GM18870 (cell line): ENCODE measurements around the gene SLC11A2.
"Not testable (repeated sequence)": the region's sequence is repeated elsewhere in the genome, so short reads cannot be mapped to it uniquely, and the experiment has no call there.

ENCODE experiments used
- ATAC-seq: cut with Tn5 transposase; IDR thresholded peaks from one replicate; pipeline ENCODE4 v1.9.1; 2021; ENCODE audit warnings: moderate library complexity; ENCODE audit not compliant: unreplicated experiment

The SLC11A2 gene

DNA sequence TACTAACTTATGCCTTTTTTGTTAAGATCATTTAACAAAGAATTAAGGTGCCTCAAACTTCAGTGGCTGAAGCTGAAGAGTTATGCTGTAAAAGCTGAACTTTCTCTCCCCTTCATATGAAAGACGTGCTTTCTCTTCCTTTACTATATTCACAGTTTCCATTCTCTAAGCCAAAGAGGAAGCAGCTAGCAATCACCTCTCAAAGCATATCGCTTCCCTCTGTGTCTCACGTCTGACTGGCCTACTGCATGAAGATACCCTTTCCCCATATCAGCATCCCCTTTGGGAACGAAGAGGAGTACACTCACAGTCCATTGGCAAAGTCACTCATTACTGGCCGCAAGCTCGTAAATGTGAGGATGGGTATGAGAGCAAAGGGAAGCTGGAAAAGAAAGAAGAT is 34.9 kb downstream of the SLC11A2 start:
- ATAC-seq, result no peak

DNA sequence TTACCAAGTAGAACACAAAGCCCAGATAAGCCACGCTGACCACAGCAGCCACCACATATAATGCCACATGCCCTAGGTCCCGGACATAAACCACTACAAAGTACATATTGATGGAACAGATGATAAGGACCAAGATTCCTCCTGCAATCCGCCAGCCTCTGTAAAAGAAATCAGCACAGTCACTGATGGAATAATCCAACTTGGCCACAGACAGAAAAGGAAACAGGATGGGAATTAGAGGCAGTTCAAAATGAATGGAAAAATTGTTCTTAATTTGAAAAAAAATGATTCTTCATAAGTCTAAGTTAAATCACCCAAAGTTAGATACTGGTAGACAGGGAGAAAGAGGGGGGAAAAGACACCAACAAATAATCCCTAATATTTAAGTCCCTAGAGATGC is 35.4 kb downstream of the SLC11A2 start:
- no peak for ATAC-seq

DNA sequence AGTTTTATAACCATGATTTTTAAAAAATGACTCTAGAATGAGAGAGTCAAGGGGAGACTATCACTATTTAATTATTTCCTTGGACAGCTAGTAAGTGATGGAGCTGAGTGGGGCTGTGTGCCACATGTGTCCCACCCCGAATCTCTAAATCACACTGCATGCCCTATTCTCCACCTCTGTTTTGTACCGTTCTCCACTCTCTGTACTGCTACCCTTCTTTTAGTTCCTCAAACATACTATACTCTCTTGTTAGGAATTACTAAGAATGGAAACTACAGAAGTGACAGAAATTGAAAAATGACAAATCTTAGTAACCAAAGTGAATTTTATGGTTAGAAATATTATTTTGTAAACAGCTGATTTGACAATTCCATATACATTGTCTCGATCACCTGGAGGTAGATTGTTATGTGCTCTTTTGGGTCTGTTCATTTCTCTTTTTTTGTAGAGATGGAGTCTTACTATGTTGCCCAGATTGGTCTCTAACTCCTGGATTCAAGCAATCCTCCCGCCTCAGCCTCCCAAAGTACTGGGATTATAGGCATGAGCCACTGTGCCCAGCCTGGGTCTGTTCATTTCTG is 35.9 kb downstream of the SLC11A2 start:
- ATAC-seq, result no peak

DNA sequence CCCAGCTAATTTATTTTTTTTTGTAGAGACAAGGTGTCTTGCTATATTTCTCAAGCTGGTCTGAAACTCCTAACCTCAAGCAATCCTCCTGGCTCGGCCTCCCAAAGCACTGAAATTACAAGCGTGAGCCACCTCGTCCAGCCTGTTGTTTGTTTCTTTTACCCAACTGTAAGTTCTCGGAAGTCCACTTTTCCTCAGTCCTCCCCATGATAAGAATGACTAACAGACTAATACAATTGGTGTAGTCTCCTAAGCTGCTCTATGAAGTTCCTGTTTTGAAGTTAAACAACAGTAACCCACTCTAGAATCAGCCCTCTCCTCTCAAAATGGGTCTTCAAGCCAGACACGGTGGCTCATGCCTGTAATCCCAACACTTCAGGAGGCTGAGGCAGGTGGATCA is 37.3 kb downstream of the SLC11A2 start:
- no peak for ATAC-seq

DNA sequence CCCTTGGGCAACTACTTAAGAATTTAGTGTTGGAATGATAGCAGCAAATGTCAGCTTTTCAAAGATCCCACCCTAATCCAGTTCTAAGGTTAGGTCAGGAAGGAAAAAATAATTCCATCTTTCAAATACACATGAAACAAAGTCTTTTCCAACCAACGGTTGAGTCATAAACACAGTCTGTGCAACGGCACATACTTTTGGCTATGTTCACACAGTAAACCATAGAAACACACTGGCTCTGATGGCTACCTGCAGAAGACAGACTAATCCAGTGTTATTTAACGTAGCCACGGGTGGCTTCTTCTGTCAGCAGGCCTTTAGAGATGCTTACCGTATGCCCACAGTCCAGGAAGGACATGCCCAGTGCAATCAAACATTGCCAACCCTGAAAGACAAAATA is 38.1 kb downstream of the SLC11A2 start:
- ATAC-seq, result no peak

DNA sequence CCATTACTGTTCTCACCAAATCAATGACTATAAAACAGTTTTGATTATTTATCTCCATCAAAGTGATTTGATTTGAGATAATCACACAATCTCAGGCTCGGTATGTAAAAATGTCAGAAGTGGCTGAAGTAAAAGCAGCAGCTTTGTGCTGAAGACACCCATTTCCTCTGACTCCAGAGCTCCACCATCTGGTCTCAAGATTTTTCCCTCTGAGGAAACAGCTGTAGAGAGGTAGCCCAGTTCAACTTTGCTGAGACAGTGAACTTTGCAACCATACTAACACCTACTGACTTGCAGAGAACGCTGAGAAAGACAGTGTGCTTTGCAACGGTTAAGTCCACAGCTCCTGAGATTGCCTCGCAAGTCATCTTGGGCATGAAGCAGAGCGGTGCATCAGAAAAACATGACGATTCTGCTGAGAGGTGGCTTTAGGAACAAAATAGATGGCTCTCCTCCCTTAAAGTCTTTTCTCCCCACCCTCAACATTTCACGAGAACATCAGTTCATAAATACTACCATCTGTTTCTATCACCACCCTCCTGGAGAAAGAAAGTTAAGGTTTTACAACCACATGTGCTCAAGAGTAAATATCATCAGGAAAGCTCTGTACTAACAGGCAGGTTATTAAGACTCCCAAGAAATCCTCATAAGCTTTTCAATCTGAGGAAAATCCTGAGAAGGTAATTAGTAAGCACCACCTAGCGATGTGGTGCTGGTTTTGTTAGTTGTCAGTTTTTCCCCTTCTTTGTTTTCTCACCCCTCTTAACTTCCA is 39.0 kb downstream of the SLC11A2 start:
- ATAC-seq, result no peak

DNA sequence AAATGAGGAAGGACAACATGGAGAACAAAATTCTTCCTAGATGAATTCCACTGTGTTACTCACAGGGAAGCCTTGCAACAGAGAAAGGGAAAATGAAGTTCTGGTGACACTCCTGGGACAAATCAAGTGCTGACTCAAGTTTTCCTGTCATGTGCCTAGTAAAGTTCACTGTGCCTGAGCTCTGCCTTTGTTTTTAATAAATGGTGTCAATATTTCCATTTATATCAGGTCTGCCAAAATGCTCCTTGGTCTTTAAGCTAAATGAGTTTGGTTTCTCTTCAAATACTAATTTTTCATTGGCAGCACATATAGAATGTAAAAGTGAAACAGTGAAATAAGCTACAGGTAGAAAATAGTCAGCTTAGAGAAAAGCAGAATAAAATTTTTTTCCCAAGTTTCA is 40.9 kb downstream of the SLC11A2 start:
- no peak for ATAC-seq

DNA sequence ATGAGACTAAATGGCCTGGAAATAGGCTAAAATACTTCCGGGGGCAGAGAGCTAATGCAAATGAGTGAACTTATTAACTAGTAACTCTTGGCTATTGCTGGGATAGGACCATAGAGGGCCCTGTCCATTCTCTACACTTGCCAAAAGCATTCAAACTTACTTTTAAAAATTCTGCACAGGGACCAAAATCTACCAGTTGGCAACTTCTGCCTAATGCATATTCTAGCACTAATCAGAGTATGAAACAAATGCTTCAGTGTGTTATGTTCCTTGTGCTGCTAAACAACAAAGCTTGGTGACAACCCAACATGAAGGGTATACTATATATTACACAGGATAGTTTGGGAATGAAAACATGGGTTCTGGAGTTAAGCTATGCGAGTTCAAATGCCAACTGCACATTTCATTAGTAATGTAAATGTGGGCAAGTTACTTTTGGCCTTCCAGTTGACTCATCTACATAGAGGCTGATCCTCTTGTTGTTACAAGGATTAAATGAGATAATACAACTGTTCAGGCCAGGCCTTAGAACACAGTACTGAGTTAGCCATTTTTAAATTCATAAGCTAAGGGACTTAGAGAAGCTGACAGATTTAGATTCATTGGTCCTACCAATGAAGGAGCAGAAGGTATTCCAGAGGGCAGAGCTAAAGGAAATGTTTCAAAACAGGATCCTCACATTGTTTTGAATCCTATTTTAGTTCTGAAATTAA is 41.4 kb downstream of the SLC11A2 start:
- ATAC-seq, result no peak

DNA sequence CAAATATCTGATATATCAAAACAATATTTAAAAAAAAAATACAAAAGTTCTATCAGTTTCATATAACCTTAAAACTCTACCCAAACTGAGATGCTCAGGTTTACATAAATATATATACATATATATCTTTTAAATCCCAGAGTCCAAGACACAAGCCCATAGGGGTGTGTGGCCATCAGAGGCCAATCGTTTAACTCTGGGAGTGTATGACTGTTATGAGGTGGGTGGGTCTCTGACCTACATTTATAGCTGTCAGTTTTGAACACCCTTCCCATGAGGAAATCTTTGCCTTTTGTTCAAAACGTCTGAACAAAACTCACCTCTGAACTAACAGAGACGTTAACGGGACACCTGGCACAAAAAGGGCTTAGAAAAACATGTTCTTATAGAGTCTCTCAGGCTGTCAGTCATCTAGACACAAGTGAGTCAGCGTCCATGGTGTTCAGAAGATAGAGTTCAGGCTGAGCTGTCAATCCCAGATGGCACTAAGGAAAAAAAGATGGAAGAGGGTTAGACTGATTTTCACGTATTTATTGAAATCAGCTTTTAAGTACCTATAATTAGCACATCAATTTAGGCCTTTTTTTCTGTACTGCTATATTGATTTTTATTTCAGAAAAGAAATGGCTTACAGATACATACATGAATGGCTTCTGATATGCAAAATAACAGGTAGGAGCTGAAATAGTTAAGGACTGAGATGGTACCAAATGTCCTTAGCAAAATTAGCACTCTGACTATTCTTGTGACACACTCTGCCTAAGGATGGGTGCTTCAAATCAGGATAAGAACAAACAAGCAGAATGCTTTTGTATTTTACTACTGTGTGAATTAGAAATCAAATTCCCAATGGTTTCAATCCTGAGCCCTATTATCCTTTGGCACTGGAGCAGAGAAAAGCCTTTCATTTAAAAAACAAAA is 44.6 kb downstream of the SLC11A2 start:
- ATAC-seq, result no peak

DNA sequence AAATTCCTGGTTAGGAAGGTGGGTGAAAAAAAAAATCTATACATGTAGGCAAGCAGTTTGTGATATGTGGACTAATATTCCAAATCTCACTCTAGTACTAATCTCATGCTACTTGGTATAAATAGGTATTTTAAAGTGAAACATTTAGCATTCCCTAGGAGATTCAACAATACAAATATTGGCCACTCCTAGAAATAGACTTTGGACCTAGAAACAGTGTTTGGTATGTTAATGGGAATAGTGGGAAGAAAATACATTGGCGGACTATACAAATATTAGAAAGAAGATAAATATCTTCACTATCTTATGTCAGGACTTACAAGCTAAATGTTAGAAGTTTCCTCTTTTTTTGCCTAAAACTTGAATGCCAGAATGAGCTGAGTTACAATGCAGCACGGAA is 45.6 kb downstream of the SLC11A2 start:
- no peak for ATAC-seq

DNA sequence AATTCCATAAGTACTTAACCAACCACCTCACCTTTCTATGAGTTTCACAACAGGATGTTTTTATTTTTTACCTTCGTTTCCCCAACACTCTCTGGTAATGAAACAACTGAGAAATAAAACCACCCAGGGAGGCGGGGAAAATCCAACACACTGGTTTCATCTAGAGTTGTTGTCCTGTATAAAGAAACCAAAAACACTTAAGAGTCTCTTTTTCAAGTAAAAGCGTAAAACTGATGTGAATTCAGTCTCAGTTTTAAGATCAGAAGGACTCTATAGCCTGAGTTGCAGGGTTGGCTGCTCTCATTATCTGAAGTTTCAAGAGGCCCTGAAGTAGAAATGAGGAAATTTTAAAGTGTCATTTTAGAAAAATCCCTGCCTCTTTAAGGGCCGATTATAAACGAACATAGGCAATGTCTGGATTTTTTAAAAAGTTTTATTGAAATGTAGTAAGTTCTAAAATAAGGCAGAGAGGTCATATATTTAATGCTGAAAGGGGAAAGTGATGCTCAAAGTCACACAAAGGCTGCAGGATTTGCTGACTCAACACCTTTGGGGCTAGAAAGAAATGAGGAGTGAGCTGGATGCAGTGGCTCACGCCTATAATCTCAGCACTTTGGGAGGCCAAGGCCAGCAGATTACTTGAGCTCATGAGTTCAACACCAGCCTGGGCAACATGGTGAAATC is 46.7 kb downstream of the SLC11A2 start:
- ATAC-seq, result peak; percentile 69

DNA sequence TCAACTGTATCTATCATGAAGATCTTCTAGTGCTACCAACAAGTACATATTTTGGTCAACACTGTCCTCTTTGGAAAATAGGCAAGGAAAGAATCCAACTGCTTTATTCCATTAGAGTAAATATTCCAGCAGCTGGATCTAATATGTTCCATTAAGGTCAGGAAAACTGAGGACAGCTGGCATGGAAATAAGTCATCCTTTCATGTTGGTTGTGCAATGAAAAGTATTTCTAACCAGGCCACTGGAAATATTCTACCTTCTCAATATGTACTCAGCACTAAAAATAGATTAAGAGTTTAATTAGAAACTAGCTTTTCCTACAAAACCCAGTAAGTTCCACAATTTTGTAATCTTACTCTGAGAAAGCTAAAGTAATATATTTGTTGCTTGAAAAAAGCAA is 54.2 kb downstream of the SLC11A2 start:
- no peak for ATAC-seq

DNA sequence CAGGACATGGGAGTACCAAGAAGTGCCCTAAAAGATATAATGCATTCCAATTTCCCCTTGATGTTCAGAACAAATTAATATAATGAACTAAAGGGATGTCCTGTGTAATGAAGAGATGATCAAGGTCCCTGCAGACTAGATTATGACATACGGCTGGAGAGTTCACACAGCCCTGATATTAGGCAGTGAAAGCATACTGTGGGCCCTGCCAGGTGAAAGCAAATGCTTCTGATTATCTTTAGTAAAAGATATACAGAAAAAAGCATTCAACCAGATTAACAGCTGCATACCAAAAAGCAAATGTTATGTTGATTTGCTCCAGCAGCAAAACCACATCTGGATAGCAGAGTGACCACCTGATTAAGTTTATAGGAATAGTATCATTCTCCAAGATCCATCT is 61.8 kb downstream of the SLC11A2 start:
- ATAC-seq, result no peak

DNA sequence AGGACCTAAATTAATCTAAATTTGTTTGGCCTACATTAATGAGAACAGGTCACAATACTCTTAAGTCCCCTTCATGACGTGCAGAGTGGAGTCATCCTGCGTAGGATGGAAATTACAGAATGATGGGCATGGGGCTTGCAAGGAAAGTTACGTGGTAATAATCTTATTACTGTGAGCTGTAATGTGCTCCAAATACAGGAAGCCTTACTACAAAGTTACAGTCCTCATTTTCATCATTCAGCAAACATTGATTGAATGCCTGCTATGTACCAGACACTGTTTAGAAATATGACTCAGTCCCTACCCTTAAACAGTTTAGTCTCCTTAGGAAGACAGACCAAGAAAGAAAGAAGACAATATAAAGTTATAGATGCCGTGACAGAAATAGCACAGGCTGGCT is 64.5 kb downstream of the SLC11A2 start:
- ATAC-seq, result no peak

DNA sequence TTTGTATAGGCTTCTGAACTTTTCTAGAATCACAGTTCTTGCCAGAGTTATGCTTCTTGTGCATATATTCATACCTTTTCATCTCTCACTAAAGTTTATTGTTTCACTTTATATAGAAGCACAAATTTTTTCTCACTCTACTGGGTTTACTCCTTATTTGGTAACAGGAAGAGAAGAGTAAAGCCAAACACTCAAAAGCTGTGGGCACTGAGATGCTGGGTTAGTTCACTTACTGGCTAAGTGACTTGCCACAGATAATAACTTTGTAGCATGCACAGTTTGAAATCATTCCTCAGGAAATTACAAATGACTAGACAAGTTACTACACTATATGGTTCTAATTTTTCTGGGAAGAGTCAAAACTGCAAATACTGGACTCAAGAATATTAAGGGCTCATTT is 66.1 kb downstream of the SLC11A2 start:
- no peak for ATAC-seq

DNA sequence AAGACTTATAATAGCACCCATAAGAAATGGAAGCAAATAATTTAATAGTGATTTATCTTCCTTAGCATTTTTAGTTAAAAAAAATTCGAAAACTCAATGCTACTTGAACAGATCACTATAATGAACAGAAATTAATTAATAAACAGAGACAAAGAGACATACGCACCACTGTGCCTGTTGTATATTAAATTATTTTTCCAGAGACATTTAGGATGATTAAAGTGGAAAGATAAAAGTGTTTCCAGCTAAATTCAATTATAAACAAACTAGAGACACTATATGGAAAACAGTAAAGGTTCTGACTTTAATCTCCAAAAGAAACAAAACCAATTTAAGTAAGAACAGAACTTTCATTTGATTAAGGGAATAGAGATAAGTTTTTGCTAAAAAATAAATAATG is 70.5 kb downstream of the SLC11A2 start:
- ATAC-seq, result no peak

DNA sequence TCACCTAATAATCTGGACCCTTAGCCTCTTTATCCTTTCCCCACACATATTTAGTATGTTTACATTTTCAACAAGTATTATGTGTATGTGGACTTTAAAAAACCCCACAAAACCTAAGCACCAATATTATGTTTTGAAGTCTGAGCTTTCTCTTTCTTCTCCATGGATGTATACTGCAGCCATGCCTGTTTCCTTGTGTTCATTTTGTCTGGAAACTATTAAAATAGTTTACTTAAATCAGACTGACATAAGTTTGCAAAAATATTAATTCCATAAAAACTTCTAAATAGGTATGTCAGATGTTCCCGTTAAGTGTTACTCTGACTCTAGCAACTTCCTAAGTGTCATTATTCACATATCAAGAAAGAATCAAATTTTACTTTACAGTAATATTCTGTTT is 70.9 kb downstream of the SLC11A2 start:
- no peak for ATAC-seq

DNA sequence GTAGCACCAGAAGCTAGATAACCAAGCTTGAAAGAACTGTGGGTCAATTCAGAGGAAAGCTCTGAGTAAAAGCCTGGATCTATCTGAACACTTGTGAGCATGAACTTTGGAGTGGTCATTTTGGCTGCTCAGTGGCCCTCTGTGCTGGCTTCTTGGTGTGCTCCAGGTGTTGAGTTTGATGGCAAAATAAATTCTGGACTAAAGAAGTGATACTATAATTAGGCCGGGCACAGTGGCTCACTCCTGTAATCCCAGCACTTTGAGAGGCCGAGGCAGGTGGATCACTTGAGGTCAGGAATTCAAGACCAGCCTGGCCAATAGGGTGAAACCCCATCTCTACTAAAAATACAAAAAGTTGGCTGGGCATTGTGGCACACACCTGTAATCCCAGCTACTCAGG is 71.4 kb downstream of the SLC11A2 start:
- ATAC-seq, result not testable (repeated sequence)

DNA sequence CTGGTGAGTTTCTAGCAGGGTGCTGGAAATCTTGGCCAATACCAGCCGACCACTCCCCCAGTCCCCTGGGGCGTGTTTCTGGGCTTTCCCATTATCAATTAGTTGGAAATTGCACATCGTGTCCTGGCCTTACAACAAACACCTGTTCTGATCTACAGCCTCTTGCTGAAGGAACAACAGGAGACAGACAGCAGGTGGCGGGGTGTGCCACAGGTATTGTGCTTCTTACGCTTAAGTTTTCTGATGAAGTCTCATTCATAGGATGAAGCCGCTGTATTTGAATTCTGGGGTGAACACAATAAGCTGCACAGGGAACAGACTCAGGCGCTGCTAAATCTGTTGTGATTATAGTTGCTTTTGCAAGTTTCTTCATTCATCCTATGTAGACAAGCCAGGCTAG is 73.1 kb downstream of the SLC11A2 start:
- no peak for ATAC-seq

DNA sequence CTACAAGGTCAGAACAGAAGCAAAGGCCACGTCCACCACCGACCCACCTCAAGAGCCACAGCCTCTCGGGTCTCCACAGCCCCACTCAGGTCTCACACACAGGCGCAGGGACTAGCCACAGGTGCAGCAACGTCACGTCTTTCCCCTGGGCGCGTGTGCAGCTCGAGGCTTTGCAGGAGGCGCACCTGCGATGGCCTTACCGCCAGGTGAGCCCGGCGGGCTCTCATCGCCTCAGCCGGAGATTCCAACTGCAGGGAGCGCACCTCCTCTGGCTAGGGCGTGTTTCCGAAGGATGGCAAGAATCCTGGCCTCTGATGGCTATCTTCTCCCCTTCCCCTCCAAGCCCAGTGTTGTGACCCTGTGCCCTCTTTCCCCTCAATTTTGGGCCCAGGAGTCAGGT is 73.7 kb downstream of the SLC11A2 start, which contains the start of gene HIGD1C:
HIGD1C (plus strand) TSS at position 35 of the 400 bp plus-strand sequence. CDS start 1,455 bp downstream, outside the sequence.
- ATAC-seq, result no peak

DNA sequence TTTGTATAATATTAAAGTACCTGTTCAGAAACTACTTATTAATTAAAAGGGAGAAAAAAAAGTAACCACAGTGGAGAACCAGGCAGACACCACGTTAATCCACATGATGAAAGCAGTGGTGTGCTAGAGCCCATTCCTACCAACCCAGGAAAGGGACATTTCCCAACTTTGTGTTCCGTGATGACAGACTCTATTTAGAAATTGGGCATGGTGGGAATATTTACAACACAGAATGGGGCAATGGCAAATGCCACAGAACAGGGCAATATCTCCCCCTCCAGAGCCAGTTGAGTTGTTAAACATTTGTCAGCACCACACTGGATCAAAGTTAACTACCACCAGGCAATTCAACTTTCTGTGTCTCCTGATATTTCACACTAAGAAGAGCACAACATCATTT is 75.1 kb downstream of the SLC11A2 start:
- ATAC-seq, result no peak
